ENCODE measurements around the gene SLC43A2. TPM values are rescaled to one million over a fixed set of nuclear protein-coding genes. Genes with fewer than 3 reads are reported as not detected.

Gene SLC43A2
- total and polyA plus RNA-seq, 7 donors = 2.4 to 16.5 (median 7.2) TPM

DNA sequence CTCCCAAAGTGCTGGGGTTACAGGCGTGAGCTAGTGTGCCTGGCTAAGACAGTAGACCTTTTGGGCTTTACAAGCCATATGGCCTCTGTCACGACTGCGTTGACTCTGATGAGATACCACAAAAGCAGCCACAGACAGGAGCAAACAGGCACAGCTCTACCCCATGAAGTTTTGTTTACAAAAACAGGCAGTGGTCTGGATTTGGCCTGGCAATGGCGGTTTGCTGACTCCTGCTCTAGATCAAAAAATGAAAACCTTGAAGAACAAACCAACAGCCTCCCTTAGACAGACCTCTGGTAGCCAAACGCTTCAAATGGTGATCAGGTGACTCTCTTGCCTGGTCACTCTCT, 20.7 kb downstream of the SLC43A2 start:
- 83 to 90% methylated on average over 5 of the region's 5 CpGs for WGBS, 2 donors
- no peaks in the 10 kb centered on the region for H3K9me3 ChIP-seq
- intact Hi-C loops (cut with DNase I) = no loop called here
- peak overlapping the region; percentile 42 to 58 (median 54) for H3K27ac ChIP-seq
- TF ChIP-seq, protein P1, sequence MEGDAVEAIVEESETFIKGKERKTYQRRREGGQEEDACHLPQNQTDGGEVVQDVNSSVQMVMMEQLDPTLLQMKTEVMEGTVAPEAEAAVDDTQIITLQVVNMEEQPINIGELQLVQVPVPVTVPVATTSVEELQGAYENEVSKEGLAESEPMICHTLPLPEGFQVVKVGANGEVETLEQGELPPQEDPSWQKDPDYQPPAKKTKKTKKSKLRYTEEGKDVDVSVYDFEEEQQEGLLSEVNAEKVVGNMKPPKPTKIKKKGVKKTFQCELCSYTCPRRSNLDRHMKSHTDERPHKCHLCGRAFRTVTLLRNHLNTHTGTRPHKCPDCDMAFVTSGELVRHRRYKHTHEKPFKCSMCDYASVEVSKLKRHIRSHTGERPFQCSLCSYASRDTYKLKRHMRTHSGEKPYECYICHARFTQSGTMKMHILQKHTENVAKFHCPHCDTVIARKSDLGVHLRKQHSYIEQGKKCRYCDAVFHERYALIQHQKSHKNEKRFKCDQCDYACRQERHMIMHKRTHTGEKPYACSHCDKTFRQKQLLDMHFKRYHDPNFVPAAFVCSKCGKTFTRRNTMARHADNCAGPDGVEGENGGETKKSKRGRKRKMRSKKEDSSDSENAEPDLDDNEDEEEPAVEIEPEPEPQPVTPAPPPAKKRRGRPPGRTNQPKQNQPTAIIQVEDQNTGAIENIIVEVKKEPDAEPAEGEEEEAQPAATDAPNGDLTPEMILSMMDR (IDR thresholded peaks at IDR 0.05) = no peak
- no peak for DNase-seq
- H3K27me3 ChIP-seq = no peaks in the 10 kb centered on the region
- H3K36me3 ChIP-seq = peaks cover 0 to 8% (median 0%) of the 10 kb centered on the region in 4 donors
- H3K4me3 ChIP-seq = no peak overlapping the region
- H3K4me1 ChIP-seq = peaks cover 0 to 14% (median 9%) of the 10 kb centered on the region in 4 donors

DNA sequence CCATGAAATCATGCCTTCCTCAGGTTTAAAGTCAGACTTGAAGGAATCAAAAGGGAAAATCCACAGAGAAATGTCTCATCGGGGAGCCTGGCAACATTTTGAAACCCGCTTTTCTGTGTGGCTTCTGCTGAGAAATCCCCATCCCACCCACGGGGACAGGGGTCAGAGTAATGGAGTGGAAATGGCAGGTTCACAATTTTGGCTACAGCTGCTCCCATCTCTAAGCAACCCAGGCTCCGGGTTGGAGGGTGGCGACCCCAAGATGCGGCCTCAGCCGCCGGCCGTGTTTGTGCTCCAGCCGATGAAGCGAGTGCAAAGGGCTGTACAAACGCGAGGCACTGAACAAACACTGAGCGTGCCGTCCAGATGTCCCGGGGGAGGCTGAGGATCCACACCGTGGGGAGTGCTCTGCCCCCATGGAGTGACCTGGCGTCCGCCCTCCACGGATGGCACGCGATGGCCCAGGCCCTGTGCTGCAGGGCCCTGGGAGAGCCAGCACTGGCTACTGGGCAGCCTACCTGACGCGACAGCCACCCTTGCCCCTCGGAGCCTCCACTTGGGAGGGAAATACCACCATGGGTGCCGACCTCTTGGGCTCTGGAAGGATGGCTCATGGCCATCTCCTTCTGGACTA, 22.2 kb downstream of the SLC43A2 start:
- no peaks in the 10 kb centered on the region for H3K27me3 ChIP-seq
- H3K4me3 ChIP-seq = no peak overlapping the region
- TF ChIP-seq EP300 (IDR thresholded peaks at IDR 0.05) = no peak
- TF ChIP-seq, protein P1 (IDR thresholded peaks at IDR 0.05) = no peak
- 84 to 85% methylated on average over 26 of the region's 26 CpGs for WGBS, 2 donors
- peaks cover 0 to 14% (median 9%) of the 10 kb centered on the region in 4 donors for H3K4me1 ChIP-seq
- peak overlapping the region; percentile 24 to 58 (median 50) for H3K27ac ChIP-seq
- no peak for DNase-seq
- no peaks in the 10 kb centered on the region for H3K36me3 ChIP-seq
- no peaks in the 10 kb centered on the region for H3K9me3 ChIP-seq
- intact Hi-C loops (cut with DNase I) = no loop called here

DNA sequence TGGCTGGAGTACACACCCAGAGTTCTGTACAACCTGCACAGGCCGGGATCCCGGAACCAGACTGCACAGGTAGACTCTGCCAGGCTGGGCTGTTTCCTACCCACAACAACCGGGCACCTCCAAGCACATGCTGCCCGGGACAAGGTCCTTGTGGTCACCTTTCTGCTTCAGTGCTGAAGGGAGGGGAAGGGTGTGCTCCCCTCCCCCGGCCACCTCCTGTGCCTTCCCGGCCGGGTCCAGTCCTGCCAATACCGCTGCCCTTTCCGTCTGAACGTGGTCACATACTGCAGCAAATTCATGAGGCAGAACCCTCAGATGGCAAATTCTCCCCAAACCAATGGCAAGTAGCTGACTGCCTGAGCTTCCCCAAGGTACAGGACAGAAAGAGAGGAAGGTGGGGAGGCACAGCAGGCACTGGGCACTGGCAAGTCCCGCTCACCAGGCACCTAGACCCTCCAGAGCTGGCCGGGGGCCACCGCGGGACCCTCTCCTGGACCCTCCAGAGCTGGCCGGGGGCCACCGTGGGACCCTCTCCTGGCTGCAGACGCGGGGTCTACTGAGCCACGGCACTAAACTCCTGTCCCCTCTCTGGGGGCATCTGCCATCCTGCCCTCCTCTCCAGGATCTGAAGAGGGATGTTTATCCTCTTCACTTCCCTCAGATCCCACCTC, 22.8 kb downstream of the SLC43A2 start:
- peaks cover 0 to 14% (median 9%) of the 10 kb centered on the region in 4 donors for H3K4me1 ChIP-seq
- no peaks in the 10 kb centered on the region for H3K9me3 ChIP-seq
- WGBS, 2 donors = 91 to 93% methylated on average over 19 of the region's 19 CpGs
- no peak for DNase-seq
- H3K27me3 ChIP-seq = no peaks in the 10 kb centered on the region
- TF ChIP-seq EP300 (IDR thresholded peaks at IDR 0.05) = no peak
- TF ChIP-seq, protein P1 (IDR thresholded peaks at IDR 0.05) = no peak
- no peak for TF ChIP-seq POLR2A (IDR thresholded peaks at IDR 0.05)
- TF ChIP-seq POLR2AphosphoS5 (IDR thresholded peaks at IDR 0.05) = no peak
- intact Hi-C loops (cut with DNase I) = no loop called here
- H3K36me3 ChIP-seq = no peaks in the 10 kb centered on the region
- no peak overlapping the region for H3K4me3 ChIP-seq
- no peak overlapping the region for H3K27ac ChIP-seq

DNA sequence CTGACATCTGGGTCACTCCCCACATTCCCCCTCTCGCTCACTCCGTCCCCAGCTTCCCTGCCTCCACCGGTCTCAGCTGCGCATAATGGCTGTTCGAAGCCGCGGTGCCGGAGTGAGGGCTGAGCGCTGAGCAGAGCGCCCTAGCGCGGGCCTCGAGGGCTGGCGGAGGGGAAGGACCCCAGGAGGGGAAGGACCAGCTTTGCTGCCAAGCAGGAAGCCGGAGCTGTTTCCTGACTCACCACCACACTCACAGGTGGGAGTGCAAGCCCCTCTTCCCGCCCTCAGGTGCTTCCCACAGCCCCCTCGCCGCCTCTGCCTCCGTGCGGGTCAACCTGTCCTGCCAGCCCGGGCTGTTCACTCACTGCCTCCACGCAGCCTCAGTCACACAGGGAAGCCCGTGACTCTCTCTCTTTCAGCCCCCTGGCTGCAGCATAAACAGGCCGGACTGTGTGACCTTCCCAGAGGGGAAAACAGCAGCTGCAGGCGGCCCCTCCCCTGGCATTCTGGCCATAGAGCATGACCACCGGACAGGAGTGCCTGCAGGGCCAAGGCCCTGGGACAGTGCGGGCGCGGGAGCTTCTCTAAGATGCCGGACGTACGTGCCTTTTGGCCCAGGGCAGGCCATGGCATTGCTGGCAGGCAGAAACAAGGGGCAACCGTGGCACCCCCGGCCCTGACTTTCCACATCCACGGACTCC, 23.7 kb downstream of the SLC43A2 start:
- no peaks in the 10 kb centered on the region for H3K27me3 ChIP-seq
- H3K27ac ChIP-seq = no peak overlapping the region
- H3K36me3 ChIP-seq = no peaks in the 10 kb centered on the region
- TF ChIP-seq POLR2A (IDR thresholded peaks at IDR 0.05) = no peak
- TF ChIP-seq POLR2AphosphoS5 (IDR thresholded peaks at IDR 0.05) = no peak
- TF ChIP-seq, protein P1 (IDR thresholded peaks at IDR 0.05) = no peak
- TF ChIP-seq EP300 (IDR thresholded peaks at IDR 0.05) = no peak
- intact Hi-C loops (cut with DNase I) = no loop called here
- H3K4me3 ChIP-seq = no peak overlapping the region
- H3K4me1 ChIP-seq = peaks cover 0 to 14% (median 9%) of the 10 kb centered on the region in 4 donors
- H3K9me3 ChIP-seq = no peaks in the 10 kb centered on the region
- no peak for DNase-seq
- 65 to 91% methylated on average over 35 of the region's 35 CpGs for WGBS, 2 donors

Data from sigmoid colon (tissue), 7 donors.